IMR-90 (cell line): ENCODE results near the gene SERPINI2. TPM values are rescaled to one million over a fixed set of nuclear protein-coding genes. Genes with fewer than 3 reads are reported as not detected.

Experiments
- ATAC-seq: fragments of 200-7000 bp; cut with Tn5 transposase; 2 replicates; pipeline ENCODE4 v1.9.1; 2020; ENCODE audit warnings: low read depth, mild to moderate bottlenecking, moderate library complexity
- BruUV-seq: library from RNA; stranded (reverse); fragments of 400-500 nt; replicated peaks from 2 replicates; lab custom pipeline; 2021; lab: Mats Ljungman, UMichigan
- CTCF ChIA-PET: fragments of 300-600 bp; formaldehyde crosslinking; extraction: SDS; loops from one replicate; lab custom pipeline; 2021; ENCODE audit warnings: antibody characterized with exemption; lab: Yijun Ruan, JAX
- POLR2A ChIA-PET: fragments of 300-600 bp; sonication (Branson Sonifier 250); formaldehyde crosslinking; loops from one replicate; lab custom pipeline; 2022; ENCODE audit warnings: antibody characterized with exemption; ENCODE audit not compliant: unreplicated experiment; lab: Charles Lee
- DNase-seq: peaks from one replicate; pipeline ENCODE4 v3.0.0; 2013
- H2AFZ ChIP-seq: replicated peaks from 2 replicates; pipeline ENCODE3; 2013; ENCODE audit warnings: low read length, mild to moderate bottlenecking; ENCODE audit not compliant: poor library complexity
- H2AK5ac ChIP-seq: 2 replicates; pipeline ENCODE4 v1.6.1; 2013; ENCODE audit warnings: low read depth, low read length, inconsistent platforms
- H2AK9ac ChIP-seq: replicated peaks from 2 replicates; pipeline ENCODE3; 2013; ENCODE audit warnings: mild to moderate bottlenecking, low read depth, low read length, moderate library complexity; ENCODE audit not compliant: poor library complexity
- H2BK120ac ChIP-seq: 2 replicates; pipeline ENCODE4 v1.6.1; 2013; ENCODE audit warnings: low read depth, low read length, inconsistent platforms
- H2BK15ac ChIP-seq: 3 replicates; pipeline ENCODE4 v1.6.1; 2013; ENCODE audit warnings: low read depth, low read length, inconsistent platforms
- H2BK20ac ChIP-seq: 2 replicates; pipeline ENCODE4 v1.6.1; 2013; ENCODE audit warnings: low read depth, mild to moderate bottlenecking, inconsistent platforms, low read length, moderate library complexity
- H2BK5ac ChIP-seq: 2 replicates; pipeline ENCODE4 v1.6.1; 2013; ENCODE audit warnings: mild to moderate bottlenecking, low read depth, low read length, inconsistent platforms; ENCODE audit not compliant: poor library complexity, severe bottlenecking
- H3K14ac ChIP-seq: replicated peaks from 2 replicates; pipeline ENCODE4 v1.6.1; 2013; ENCODE audit warnings: low read depth, low read length, inconsistent platforms
- H3K18ac ChIP-seq: 2 replicates; pipeline ENCODE4 v1.6.1; 2013; ENCODE audit warnings: low read depth, low read length, control low read depth
- H3K23ac ChIP-seq: 2 replicates; pipeline ENCODE4 v1.6.1; 2013; ENCODE audit warnings: low read depth, low read length, inconsistent platforms
- H3K27ac ChIP-seq: 2 replicates; pipeline ENCODE4 v1.5.1; 2013; ENCODE audit warnings: mild to moderate bottlenecking, control low read depth, low read length; ENCODE audit not compliant: insufficient read depth
- H3K27me3 ChIP-seq: 2 replicates; pipeline ENCODE4 v1.6.1; 2013; ENCODE audit warnings: low read length; ENCODE audit not compliant: control insufficient read depth, insufficient read depth
- H3K36me3 ChIP-seq: 2 replicates; pipeline ENCODE4 v1.6.1; 2013; ENCODE audit warnings: low read length, mixed read lengths; ENCODE audit not compliant: control insufficient read depth, insufficient read depth
- H3K4ac ChIP-seq: 2 replicates; pipeline ENCODE4 v1.6.1; 2013; ENCODE audit warnings: low read depth, low read length, inconsistent platforms
- H3K4me1 ChIP-seq: 2 replicates; pipeline ENCODE4 v1.6.1; 2013; ENCODE audit warnings: low read length, mixed read lengths; ENCODE audit not compliant: control insufficient read depth, insufficient read depth
- H3K4me2 ChIP-seq: 2 replicates; pipeline ENCODE4 v1.6.1; 2013; ENCODE audit warnings: low read depth, mild to moderate bottlenecking, control low read depth, low read length, moderate library complexity
- H3K4me3 ChIP-seq: 2 replicates; pipeline ENCODE4 v1.5.1; 2013; ENCODE audit warnings: low read depth, mild to moderate bottlenecking, control low read depth, low read length, moderate library complexity; ENCODE audit not compliant: insufficient read depth
- H3K56ac ChIP-seq: 2 replicates; pipeline ENCODE4 v1.6.1; 2013; ENCODE audit warnings: low read length, inconsistent platforms; ENCODE audit not compliant: insufficient read depth; ENCODE audit errors: extremely low read depth
- H3K79me1 ChIP-seq, 2 experiments: 2 replicates each; pipeline ENCODE4 v1.6.1; 2013; ENCODE audit warnings: low read length in 2 of 2, inconsistent platforms in 1 of 2, low read depth in 1 of 2
- H3K9ac ChIP-seq: 2 replicates; pipeline ENCODE4 v1.6.1; 2013; ENCODE audit warnings: low read depth, low read length, control low read depth
- H3K9me1 ChIP-seq: 2 replicates; pipeline ENCODE4 v1.6.1; 2013; ENCODE audit warnings: low read length, inconsistent platforms; ENCODE audit not compliant: insufficient read depth
- H3K9me3 ChIP-seq: 2 replicates; pipeline ENCODE4 v1.6.1; 2013; ENCODE audit warnings: low read length; ENCODE audit not compliant: control insufficient read depth, insufficient read depth
- H4K20me1 ChIP-seq: 2 replicates; pipeline ENCODE4 v1.6.1; 2013; ENCODE audit warnings: low read length, inconsistent platforms; ENCODE audit not compliant: insufficient read depth
- H4K5ac ChIP-seq: 2 replicates; pipeline ENCODE4 v1.6.1; 2013; ENCODE audit warnings: mild to moderate bottlenecking, low read depth, low read length, control low read depth
- H4K8ac ChIP-seq, 2 experiments: 2 replicates each; pipeline ENCODE4 v1.6.1; 2013; ENCODE audit warnings: low read depth in 2 of 2, low read length in 2 of 2, control low read depth in 1 of 2, inconsistent platforms in 1 of 2
- H4K91ac ChIP-seq: 2 replicates; pipeline ENCODE4 v1.6.1; 2013; ENCODE audit warnings: low read depth, low read length, inconsistent platforms; ENCODE audit not compliant: insufficient read depth
- BHLHE40 ChIP-seq: fragments of 150-350 bp; IDR thresholded peaks from 2 replicates; pipeline ENCODE4 v1.6.1; 2016; ENCODE audit warnings: mild to moderate bottlenecking, low read depth, low read length
- CEBPB ChIP-seq: IDR thresholded peaks from 2 replicates; pipeline ENCODE4 v1.6.1; 2012; ENCODE audit warnings: low read depth, low read length, improper control_type of control experiment
- CHD1 ChIP-seq: IDR thresholded peaks from 2 replicates; pipeline ENCODE4 v1.6.1; 2012; ENCODE audit warnings: low read depth, low read length, improper control_type of control experiment
- FOS ChIP-seq: fragments of 150-350 bp; IDR thresholded peaks from 2 replicates; pipeline ENCODE4 v1.6.1; 2016; ENCODE audit warnings: low read depth, low read length
- NFE2L2 ChIP-seq: fragments of 150-350 bp; IDR thresholded peaks from 2 replicates; pipeline ENCODE4 v1.6.1; 2016; ENCODE audit warnings: low read depth, mild to moderate bottlenecking, low read length
- POLR2A ChIP-seq: IDR thresholded peaks from 2 replicates; pipeline ENCODE4 v1.6.1; 2012; ENCODE audit warnings: mild to moderate bottlenecking, low read depth, low read length
- RFX5 ChIP-seq: IDR thresholded peaks from 2 replicates; pipeline ENCODE4 v1.8.0; 2012; ENCODE audit warnings: low read depth, mild to moderate bottlenecking, low read length, moderate library complexity
- dilution Hi-C: fragments of 300-500 bp; cut with HindIII; formaldehyde crosslinking; loops from one replicate; pipeline ENCODE4 v1.14.3; 2018; ENCODE audit warnings: low sequenced_read_pairs; ENCODE audit not compliant: unreplicated experiment
- in situ Hi-C: fragments of 300-500 bp; cut with MboI; formaldehyde crosslinking; loops from 3 replicates; pipeline ENCODE4 v1.14.3; 2019; ENCODE audit warnings: low sequenced_read_pairs, inconsistent platforms, mixed read lengths
- intact Hi-C: fragments of 100-400 bp; cut with micrococcal nuclease; formaldehyde crosslinking; loops from 2 replicates; pipeline ENCODE4 v1.10.0; 2022
- polyA plus RNA-seq, 3 experiments: library from polyadenylated mRNA; depleted of rRNA; stranded (reverse); fragments of >200 nt; gene quantifications; 2 replicates each; pipeline ENCODE4 v1.2.3, GENCODE V29; 2012; ENCODE audit warnings: low replicate concordance in 1 of 3
- total RNA-seq: library from RNA; depleted of rRNA; stranded (reverse); fragments of >200 nt; gene quantifications from 2 replicates; pipeline ENCODE4 v1.2.3, GENCODE V29; 2012
- TF ChIP-seq, protein P1 (sequence below): fragments of 150-350 bp; IDR thresholded peaks from 2 replicates; pipeline ENCODE4 v1.6.1; 2016; ENCODE audit warnings: low read depth, mild to moderate bottlenecking, low read length, moderate library complexity, borderline replicate concordance

Gene SERPINI2
- total and polyA plus RNA-seq, 2 of the 4 experiments (the other 2 are of a cell fraction), result not detected

DNA sequence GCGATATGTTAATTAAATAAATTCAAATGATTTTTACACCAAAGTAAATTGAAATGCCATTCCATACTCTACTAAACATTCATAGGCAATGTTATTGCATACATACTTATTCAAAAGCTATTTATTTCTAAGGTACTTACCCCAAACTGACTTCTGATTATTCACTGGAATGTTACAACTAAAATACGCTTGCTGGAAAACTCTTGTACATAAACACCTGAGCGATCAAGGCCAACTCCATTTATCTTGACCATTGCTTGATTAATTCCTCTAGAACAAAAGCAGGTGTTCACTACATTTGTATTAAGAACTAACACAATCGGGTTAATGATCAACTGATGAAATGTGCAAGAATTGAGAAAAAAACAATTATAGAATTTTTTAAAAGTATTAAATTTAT is at the start of gene SERPINI2 (continued):
- TF ChIP-seq RFX5 (no peak), CEBPB (no peak)

DNA sequence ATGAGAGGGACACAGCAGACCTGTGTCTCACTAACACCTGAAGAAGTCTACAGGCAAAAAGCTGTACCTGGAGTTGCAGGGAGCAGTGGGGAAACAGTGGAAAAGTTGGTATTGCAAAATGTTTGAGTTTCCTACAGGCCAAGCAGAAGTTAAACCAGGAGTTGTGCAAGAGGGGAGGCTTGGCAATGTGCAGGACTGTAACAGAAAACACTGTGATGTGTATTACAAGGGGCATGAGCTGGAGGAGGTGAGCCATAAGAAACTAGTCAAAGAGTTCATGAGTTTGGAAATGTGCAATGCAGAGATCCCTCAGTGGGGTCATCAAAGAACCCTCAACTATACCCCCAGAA is 47.1 kb upstream of the SERPINI2 start:
- no peaks in the 10 kb centered on the region for H3K27me3 ChIP-seq
- ATAC-seq, result no peak
- H3K23ac ChIP-seq, result no peak overlapping the region
- no peak overlapping the region for H3K4me2 ChIP-seq
- H4K8ac ChIP-seq, result no peak overlapping the region
- BruUV-seq, result no TSS peak
- no peak overlapping the region for H2AK9ac ChIP-seq
- H2BK5ac ChIP-seq, result no peak overlapping the region
- no peak overlapping the region for H3K14ac ChIP-seq
- no peaks in the 10 kb centered on the region for H3K9me1 ChIP-seq
- no peak overlapping the region for H3K56ac ChIP-seq
- H2AK5ac ChIP-seq, result no peak overlapping the region
- intact Hi-C loops (no loop called here), in situ Hi-C loops (no loop called here), dilution Hi-C loops (no loop called here)
- no peak overlapping the region for H2BK120ac ChIP-seq
- no peak overlapping the region for H2AFZ ChIP-seq
- H3K4ac ChIP-seq, result no peak overlapping the region
- H3K9me3 ChIP-seq, result 0 out of 2 replicates have a peak, but pooled peaks cover 3% of the 10 kb centered on the region
- no peak overlapping the region for H3K27ac ChIP-seq
- H3K4me3 ChIP-seq, result no peak overlapping the region
- no peaks in the 10 kb centered on the region for H3K36me3 ChIP-seq
- H2BK20ac ChIP-seq, result no peak overlapping the region
- TF ChIP-seq POLR2A (no peak), NFE2L2 (no peak), CHD1 (no peak), FOS (no peak), BHLHE40 (no peak)
- TF ChIP-seq, protein P1, sequence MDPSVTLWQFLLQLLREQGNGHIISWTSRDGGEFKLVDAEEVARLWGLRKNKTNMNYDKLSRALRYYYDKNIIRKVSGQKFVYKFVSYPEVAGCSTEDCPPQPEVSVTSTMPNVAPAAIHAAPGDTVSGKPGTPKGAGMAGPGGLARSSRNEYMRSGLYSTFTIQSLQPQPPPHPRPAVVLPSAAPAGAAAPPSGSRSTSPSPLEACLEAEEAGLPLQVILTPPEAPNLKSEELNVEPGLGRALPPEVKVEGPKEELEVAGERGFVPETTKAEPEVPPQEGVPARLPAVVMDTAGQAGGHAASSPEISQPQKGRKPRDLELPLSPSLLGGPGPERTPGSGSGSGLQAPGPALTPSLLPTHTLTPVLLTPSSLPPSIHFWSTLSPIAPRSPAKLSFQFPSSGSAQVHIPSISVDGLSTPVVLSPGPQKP, result no peak
- H3K18ac ChIP-seq, result no peak overlapping the region
- H3K9ac ChIP-seq, result no peak overlapping the region
- H3K79me1 ChIP-seq, result no peaks in the 10 kb centered on the region
- H2BK15ac ChIP-seq, result no peak overlapping the region
- ChIA-PET POLR2A (no interaction called here), CTCF (no interaction called here)
- H4K91ac ChIP-seq, result no peak overlapping the region
- H4K20me1 ChIP-seq, result no peaks in the 10 kb centered on the region
- DNase-seq, result no peak
- H3K4me1 ChIP-seq, result no peaks in the 10 kb centered on the region
- no peak overlapping the region for H4K5ac ChIP-seq
